H9 (cell line): Measurements from ENCODE around the gene RNF213. TPM values are rescaled to one million over a fixed set of nuclear protein-coding genes. Genes with fewer than 3 reads are reported as not detected.

ENCODE experiments used
- DNase-seq: peaks from one replicate; pipeline ENCODE4 v3.0.0-alpha.2; 2017
- H2AFZ ChIP-seq: one replicate; pipeline ENCODE4 v1.6.1; 2013; ENCODE audit warnings: mild to moderate bottlenecking, low read length, control low read depth, moderate library complexity
- H2AK5ac ChIP-seq: 2 replicates; pipeline ENCODE4 v1.6.1; 2013; ENCODE audit warnings: low read length, control low read depth, mixed read lengths; ENCODE audit not compliant: insufficient read length
- H2BK120ac ChIP-seq: one replicate; pipeline ENCODE4 v1.6.1; 2013; ENCODE audit warnings: low read depth, mild to moderate bottlenecking, low read length, control low read depth, inconsistent platforms; ENCODE audit not compliant: poor library complexity, severe bottlenecking
- H2BK12ac ChIP-seq: 2 replicates; pipeline ENCODE4 v1.6.1; 2013; ENCODE audit warnings: low read length, control low read depth, mixed read lengths, low read depth; ENCODE audit not compliant: insufficient read length
- H2BK15ac ChIP-seq: 2 replicates; pipeline ENCODE4 v1.6.1; 2013; ENCODE audit warnings: low read depth, low read length, control low read depth
- H2BK20ac ChIP-seq: one replicate; pipeline ENCODE4 v1.6.1; 2013; ENCODE audit warnings: low read depth, mild to moderate bottlenecking, low read length, control low read depth, inconsistent platforms; ENCODE audit not compliant: poor library complexity, severe bottlenecking
- H2BK5ac ChIP-seq: 2 replicates; pipeline ENCODE4 v1.6.1; 2013; ENCODE audit warnings: low read length, control low read depth, mixed read lengths; ENCODE audit not compliant: insufficient read length
- H3K14ac ChIP-seq: 2 replicates; pipeline ENCODE4 v1.6.1; 2013; ENCODE audit warnings: low read length, control low read depth; ENCODE audit not compliant: insufficient read depth
- H3K18ac ChIP-seq: 2 replicates; pipeline ENCODE4 v1.6.1; 2013; ENCODE audit warnings: low read depth, mild to moderate bottlenecking, mixed read lengths, low read length, control low read depth; ENCODE audit not compliant: insufficient read length
- H3K23ac ChIP-seq: 2 replicates; pipeline ENCODE4 v1.6.1; 2013; ENCODE audit warnings: low read length, control low read depth, mixed read lengths, low read depth; ENCODE audit not compliant: insufficient read length
- H3K23me2 ChIP-seq: 2 replicates; pipeline ENCODE4 v1.6.1; 2013; ENCODE audit warnings: low read depth, mild to moderate bottlenecking, mixed read lengths, low read length, control low read depth; ENCODE audit not compliant: insufficient read length, poor library complexity, severe bottlenecking
- H3K27ac ChIP-seq: 2 replicates; pipeline ENCODE4 v1.5.1; 2013; ENCODE audit warnings: low read length, control low read depth, mixed read lengths, low read depth; ENCODE audit not compliant: insufficient read length
- H3K27me3 ChIP-seq: 2 replicates; pipeline ENCODE4 v1.6.1; 2013; ENCODE audit warnings: low read length, control low read depth, inconsistent platforms; ENCODE audit not compliant: insufficient read depth
- H3K4ac ChIP-seq: 2 replicates; pipeline ENCODE4 v1.6.1; 2013; ENCODE audit warnings: low read depth, mild to moderate bottlenecking, control low read depth, inconsistent platforms, low read length, moderate library complexity
- H3K4me1 ChIP-seq: 2 replicates; pipeline ENCODE4 v1.6.1; 2013; ENCODE audit warnings: low read length, control low read depth, inconsistent platforms; ENCODE audit not compliant: insufficient read depth
- H3K4me2 ChIP-seq: 2 replicates; pipeline ENCODE4 v1.6.1; 2013; ENCODE audit warnings: low read length, control low read depth, mixed read lengths; ENCODE audit not compliant: insufficient read length, insufficient read depth
- H3K56ac ChIP-seq: 2 replicates; pipeline ENCODE4 v1.6.1; 2013; ENCODE audit warnings: low read depth, mild to moderate bottlenecking, mixed read lengths, low read length, control low read depth; ENCODE audit not compliant: insufficient read length
- H3K79me1 ChIP-seq: 2 replicates; pipeline ENCODE4 v1.6.1; 2013; ENCODE audit warnings: low read depth, mild to moderate bottlenecking, moderate library complexity, low read length, control low read depth, inconsistent platforms; ENCODE audit not compliant: insufficient read depth, poor library complexity, severe bottlenecking
- H3K79me2 ChIP-seq: 2 replicates; pipeline ENCODE4 v1.6.1; 2013; ENCODE audit warnings: low read length, control low read depth, inconsistent platforms; ENCODE audit not compliant: insufficient read depth
- H3K9ac ChIP-seq: 2 replicates; pipeline ENCODE4 v1.6.1; 2013; ENCODE audit warnings: low read length, control low read depth, mixed read lengths; ENCODE audit not compliant: insufficient read length; ENCODE audit errors: extremely low read depth
- H3K9me3 ChIP-seq: one replicate; pipeline ENCODE4 v1.6.1; 2013; ENCODE audit warnings: low read depth, low read length, inconsistent platforms; ENCODE audit not compliant: control insufficient read depth
- H3T11ph ChIP-seq: one replicate; pipeline ENCODE4 v1.6.1; 2013; ENCODE audit warnings: mild to moderate bottlenecking, low read length, control low read depth, inconsistent platforms
- H4K20me1 ChIP-seq: one replicate; pipeline ENCODE4 v1.6.1; 2013; ENCODE audit not compliant: control insufficient read depth, insufficient read length, insufficient read depth
- H4K5ac ChIP-seq: 2 replicates; pipeline ENCODE4 v1.6.1; 2013; ENCODE audit warnings: low read depth, mild to moderate bottlenecking, mixed read lengths, low read length, control low read depth; ENCODE audit not compliant: insufficient read length
- H4K8ac ChIP-seq: replicated peaks from 2 replicates; pipeline ENCODE4 v1.6.1; 2013; ENCODE audit warnings: low read length, control low read depth, mixed read lengths, low read depth; ENCODE audit not compliant: insufficient read length
- H4K91ac ChIP-seq: 2 replicates; pipeline ENCODE4 v1.6.1; 2013; ENCODE audit warnings: low read depth, mild to moderate bottlenecking, moderate library complexity, mixed read lengths, low read length, control low read depth; ENCODE audit not compliant: insufficient read length
- H3K27ac Mint-ChIP-seq, 3 experiments: 2 replicates in 2 of 3; 3 replicates in 1 of 3; pipeline ENCODE4 v1.8.0; 2020 to 2021; ENCODE audit warnings: mixed read lengths in 3 of 3, mild to moderate bottlenecking in 1 of 3, moderate library complexity in 1 of 3
- H3K27me3 Mint-ChIP-seq: 2 replicates; pipeline ENCODE4 v1.8.0; 2021; ENCODE audit warnings: low read depth, mild to moderate bottlenecking, moderate library complexity, mixed read lengths
- H3K36me3 Mint-ChIP-seq, 3 experiments: 2 replicates in 2 of 3; 3 replicates in 1 of 3; pipeline ENCODE4 v1.8.0; 2020 to 2021; ENCODE audit warnings: low read depth in 3 of 3, mixed read lengths in 3 of 3; ENCODE audit not compliant: insufficient read depth in 1 of 3
- H3K4me1 Mint-ChIP-seq, 2 experiments: 2 replicates each; pipeline ENCODE4 v1.8.0; 2020; ENCODE audit warnings: mixed read lengths in 2 of 2
- H3K4me3 Mint-ChIP-seq, 2 experiments: 2 replicates in 1 of 2; 3 replicates in 1 of 2; pipeline ENCODE4 v1.8.0; 2020 to 2021; ENCODE audit warnings: mild to moderate bottlenecking in 2 of 2, mixed read lengths in 2 of 2, moderate library complexity in 1 of 2
- H3K9me3 Mint-ChIP-seq, 2 experiments: 2 replicates in 1 of 2; 3 replicates in 1 of 2; pipeline ENCODE4 v1.8.0; 2020; ENCODE audit warnings: mild to moderate bottlenecking in 2 of 2, mixed read lengths in 2 of 2, moderate library complexity in 1 of 2
- WGBS: extraction: QIAGEN DNeasy Blood & Tissue Kit; methylation state at CpG from one replicate; pipeline ENCODE4 v1.1.7; 2013; ENCODE audit warnings: missing lambda C conversion rate, low lambda C conversion rate, mixed read lengths; ENCODE audit not compliant: insufficient read length; ENCODE audit errors: extremely low coverage; 5-methylcytosine and 5-hydroxymethylcytosine counted together
- total RNA-seq: library from RNA; stranded (reverse); gene quantifications from 2 replicates; pipeline ENCODE4 v1.2.1, GENCODE V29; 2021
- TF ChIP-seq, protein P1 (sequence below): fragments of 200-600 bp; sonication (generic); conservative IDR thresholded peaks from 3 replicates; pipeline ENCODE4 v1.8.0; 2021; ENCODE audit warnings: antibody characterized with exemption, mild to moderate bottlenecking

The RNF213 gene
- total RNA-seq, 1 experiment from 2014 or later = 34.3 TPM

DNA sequence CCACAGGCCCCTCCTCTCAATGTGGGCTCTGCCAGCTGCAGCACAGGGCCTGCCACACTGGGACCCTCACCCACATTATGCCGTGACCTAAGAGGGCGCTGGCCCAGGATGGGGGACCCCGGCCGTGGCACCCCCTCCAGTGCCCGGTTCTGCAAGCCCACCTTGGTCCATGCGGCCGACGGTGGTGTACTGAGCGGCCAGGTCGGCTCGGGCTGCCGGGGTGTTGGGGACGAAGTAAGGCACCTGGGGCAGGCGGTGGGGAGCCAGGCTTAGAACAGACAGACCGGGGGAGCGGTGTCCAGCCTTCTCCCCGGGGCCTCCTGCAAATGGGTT, 47.0 kb upstream of the RNF213 start:
- H3K56ac ChIP-seq = no peak overlapping the region
- no peak overlapping the region for H2BK15ac ChIP-seq
- no peak overlapping the region for H2AFZ ChIP-seq
- no peak overlapping the region for H2BK12ac ChIP-seq
- H2BK20ac ChIP-seq = no peak overlapping the region
- H2BK5ac ChIP-seq = no peak overlapping the region
- no peaks in the 10 kb centered on the region for H3K79me1 ChIP-seq
- no peak overlapping the region for H3K4me2 ChIP-seq
- no peak overlapping the region for H3K4ac ChIP-seq
- no peaks in the 10 kb centered on the region for H3K9me3 Mint-ChIP-seq
- no peaks in the 10 kb centered on the region for H3K23me2 ChIP-seq
- no peak overlapping the region for H3K14ac ChIP-seq
- no peak overlapping the region for H4K91ac ChIP-seq
- no peak overlapping the region for H3K27ac Mint-ChIP-seq
- no CpG with 5 or more reads among the region's 17 CpGs for WGBS
- H3K18ac ChIP-seq = no peak overlapping the region
- H4K5ac ChIP-seq = no peak overlapping the region
- H3K27me3 ChIP-seq = no peaks in the 10 kb centered on the region
- no peak overlapping the region for H3K9ac ChIP-seq
- no peaks in the 10 kb centered on the region for H3K27me3 Mint-ChIP-seq
- H3K27ac ChIP-seq = no peak overlapping the region
- no peak overlapping the region for H3K23ac ChIP-seq
- H3K79me2 ChIP-seq = no peaks in the 10 kb centered on the region
- H3K9me3 ChIP-seq = no peaks in the 10 kb centered on the region
- TF ChIP-seq, protein P1, sequence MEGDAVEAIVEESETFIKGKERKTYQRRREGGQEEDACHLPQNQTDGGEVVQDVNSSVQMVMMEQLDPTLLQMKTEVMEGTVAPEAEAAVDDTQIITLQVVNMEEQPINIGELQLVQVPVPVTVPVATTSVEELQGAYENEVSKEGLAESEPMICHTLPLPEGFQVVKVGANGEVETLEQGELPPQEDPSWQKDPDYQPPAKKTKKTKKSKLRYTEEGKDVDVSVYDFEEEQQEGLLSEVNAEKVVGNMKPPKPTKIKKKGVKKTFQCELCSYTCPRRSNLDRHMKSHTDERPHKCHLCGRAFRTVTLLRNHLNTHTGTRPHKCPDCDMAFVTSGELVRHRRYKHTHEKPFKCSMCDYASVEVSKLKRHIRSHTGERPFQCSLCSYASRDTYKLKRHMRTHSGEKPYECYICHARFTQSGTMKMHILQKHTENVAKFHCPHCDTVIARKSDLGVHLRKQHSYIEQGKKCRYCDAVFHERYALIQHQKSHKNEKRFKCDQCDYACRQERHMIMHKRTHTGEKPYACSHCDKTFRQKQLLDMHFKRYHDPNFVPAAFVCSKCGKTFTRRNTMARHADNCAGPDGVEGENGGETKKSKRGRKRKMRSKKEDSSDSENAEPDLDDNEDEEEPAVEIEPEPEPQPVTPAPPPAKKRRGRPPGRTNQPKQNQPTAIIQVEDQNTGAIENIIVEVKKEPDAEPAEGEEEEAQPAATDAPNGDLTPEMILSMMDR = no peak
- no peaks in the 10 kb centered on the region for H3K4me1 Mint-ChIP-seq
- peaks cover 13 to 43% (median 37%) of the 10 kb centered on the region in 3 experiments; a peak in 6 of 7 replicates for H3K36me3 Mint-ChIP-seq
- no peak overlapping the region for H2BK120ac ChIP-seq
- no peak overlapping the region for H3T11ph ChIP-seq
- H2AK5ac ChIP-seq = no peak overlapping the region
- H3K4me1 ChIP-seq = no peaks in the 10 kb centered on the region
- no peak overlapping the region for H4K8ac ChIP-seq
- DNase-seq = no peak
- no peaks in the 10 kb centered on the region for H4K20me1 ChIP-seq
- no peak overlapping the region for H3K4me3 Mint-ChIP-seq
